Stomach (tissue), 4 donors: ENCODE data around the gene TMOD2.
A peak's percentile ranks its signal among the peaks of the same experiment; 100 is the strongest.

Experiments
- EP300 ChIP-seq: sonication (generic); formaldehyde crosslinking; IDR thresholded peaks from one replicate; pipeline ENCODE4 v1.6.1; 2017; ENCODE audit warnings: antibody characterized with exemption
- POLR2A ChIP-seq, 4 donors: fragments of 450-650 bp; IDR thresholded peaks; one replicate each; pipeline ENCODE4 v1.6.1; 2016; ENCODE audit warnings: antibody characterized with exemption in 4 of 4, control low read depth in 2 of 4, mild to moderate bottlenecking in 1 of 4, moderate library complexity in 1 of 4
- POLR2AphosphoS5 ChIP-seq, 3 donors: sonication (generic); formaldehyde crosslinking; IDR thresholded peaks; one replicate each; pipeline ENCODE4 v1.6.1; 2016; ENCODE audit warnings: antibody characterized with exemption in 3 of 3
- TF ChIP-seq, protein P1 (sequence below), 7 experiments: fragments of 450-650 bp in 4 of 7; fragments of 200-600 bp in 3 of 7; sonication (generic) in 3 of 7; IDR thresholded peaks; one replicate each; pipeline ENCODE4 v1.5.1; 2016 to 2019; ENCODE audit warnings: antibody characterized with exemption in 7 of 7, control low read depth in 2 of 7, mild to moderate bottlenecking in 1 of 7

- TF ChIP-seq, protein P1, sequence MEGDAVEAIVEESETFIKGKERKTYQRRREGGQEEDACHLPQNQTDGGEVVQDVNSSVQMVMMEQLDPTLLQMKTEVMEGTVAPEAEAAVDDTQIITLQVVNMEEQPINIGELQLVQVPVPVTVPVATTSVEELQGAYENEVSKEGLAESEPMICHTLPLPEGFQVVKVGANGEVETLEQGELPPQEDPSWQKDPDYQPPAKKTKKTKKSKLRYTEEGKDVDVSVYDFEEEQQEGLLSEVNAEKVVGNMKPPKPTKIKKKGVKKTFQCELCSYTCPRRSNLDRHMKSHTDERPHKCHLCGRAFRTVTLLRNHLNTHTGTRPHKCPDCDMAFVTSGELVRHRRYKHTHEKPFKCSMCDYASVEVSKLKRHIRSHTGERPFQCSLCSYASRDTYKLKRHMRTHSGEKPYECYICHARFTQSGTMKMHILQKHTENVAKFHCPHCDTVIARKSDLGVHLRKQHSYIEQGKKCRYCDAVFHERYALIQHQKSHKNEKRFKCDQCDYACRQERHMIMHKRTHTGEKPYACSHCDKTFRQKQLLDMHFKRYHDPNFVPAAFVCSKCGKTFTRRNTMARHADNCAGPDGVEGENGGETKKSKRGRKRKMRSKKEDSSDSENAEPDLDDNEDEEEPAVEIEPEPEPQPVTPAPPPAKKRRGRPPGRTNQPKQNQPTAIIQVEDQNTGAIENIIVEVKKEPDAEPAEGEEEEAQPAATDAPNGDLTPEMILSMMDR (IDR thresholded peaks at IDR 0.05): no peak
- TF ChIP-seq POLR2A (IDR thresholded peaks at IDR 0.05) (no peak), EP300 (no peak), POLR2AphosphoS5 (IDR thresholded peaks at IDR 0.05) (peak; percentile 39 to 90 (median 51))
Measured at GRCh38 chr15:51726302-51727073, 24.9 kb upstream of the TMOD2 start.
